Adrenal gland (tissue), 5 donors: Measurements from ENCODE around the gene TJP3.

ENCODE experiments used
- CTCF ChIP-seq, 6 experiments: fragments of 450-650 bp in 4 of 6; fragments of 200-600 bp in 2 of 6; sonication (generic) in 1 of 6; IDR thresholded peaks; 1 replicate in 5 of 6; 2 replicates in 1 of 6; pipeline versions ENCODE4 v1.5.1 to v1.8.0; 2016 to 2021; ENCODE audit warnings: antibody characterized with exemption in 6 of 6, mild to moderate bottlenecking in 2 of 6, moderate library complexity in 1 of 6
- POLR2A ChIP-seq, 2 donors: fragments of 450-650 bp; IDR thresholded peaks; one replicate each; pipeline ENCODE4 v1.6.1; 2017; ENCODE audit warnings: antibody characterized with exemption in 2 of 2, mild to moderate bottlenecking in 2 of 2, moderate library complexity in 1 of 2
- donor health status: DM: no; HTN: no; CAD: no.

- TF ChIP-seq CTCF (IDR thresholded peaks at IDR 0.05) (no peak), POLR2A (IDR thresholded peaks at IDR 0.05) (no peak)
These were observed 58.3 kb downstream of the TJP3 start for GRCh38 chr19:3766520-3766919.
